SK-N-SH (cell line): ENCODE results near the gene HIRA. TPM values are rescaled to one million over a fixed set of nuclear protein-coding genes. Genes with fewer than 3 reads are reported as not detected.

Experiments
- CTCF ChIA-PET: fragments of 300-600, 350-600 bp; formaldehyde crosslinking; extraction: SDS; loops from one replicate; lab custom pipeline; 2021; lab: Yijun Ruan, JAX
- POLR2A ChIA-PET: fragments of 350-600 bp; sonication (Branson Sonifier 250); formaldehyde crosslinking; extraction: SDS; loops from one replicate; lab custom pipeline; 2020; ENCODE audit warnings: antibody characterized with exemption, inconsistent platforms; lab: Yijun Ruan, JAX
- DNase-seq: peaks from one replicate; pipeline ENCODE4 v3.0.0; 2012
- H2AFZ ChIP-seq: fragments of 200-600 bp; sonication (generic); 2 replicates; pipeline ENCODE4 v1.8.1; 2016; ENCODE audit warnings: antibody characterized with exemption, mild to moderate bottlenecking, low read depth
- H3F3A ChIP-seq: fragments of 200-600 bp; sonication (generic); replicated peaks from 2 replicates; pipeline ENCODE3; 2016; ENCODE audit warnings: antibody characterized with exemption, mild to moderate bottlenecking; ENCODE audit not compliant: insufficient read depth
- H3K27ac ChIP-seq, 2 experiments: fragments of 200-500 bp in 1 of 2; fragments of 200-600 bp in 1 of 2; sonication (Bioruptor generic) in 1 of 2; sonication (generic), shearing (Covaris generic) in 1 of 2; 2 replicates each; pipeline versions ENCODE4 v1.5.1 to v1.6.1; 2014 to 2016; ENCODE audit warnings: low read depth in 2 of 2, inconsistent platforms in 1 of 2, low read length in 1 of 2, mild to moderate bottlenecking in 1 of 2, mixed read lengths in 1 of 2
- H3K27me3 ChIP-seq: fragments of 200-600 bp; sonication (generic), shearing (Covaris generic); 2 replicates; pipeline ENCODE4 v1.6.1; 2016; ENCODE audit warnings: mixed run types; ENCODE audit not compliant: insufficient read depth
- H3K36me3 ChIP-seq, 2 experiments: fragments of 200-500 bp in 1 of 2; fragments of 200-600 bp in 1 of 2; sonication (Bioruptor generic) in 1 of 2; sonication (generic) in 1 of 2; replicated peaks in 1 of 2; 2 replicates each; pipeline versions ENCODE3 to v1.5.1; 2014 to 2016; ENCODE audit warnings: low read length in 1 of 2, mild to moderate bottlenecking in 1 of 2; ENCODE audit not compliant: insufficient read depth in 2 of 2, control insufficient read depth in 1 of 2
- H3K4me1 ChIP-seq, 2 experiments: fragments of 200-500 bp in 1 of 2; fragments of 200-600 bp in 1 of 2; sonication (Bioruptor generic) in 1 of 2; sonication (generic), shearing (Covaris generic) in 1 of 2; 2 replicates each; pipeline versions ENCODE4 v1.5.1 to v1.6.1; 2014 to 2016; ENCODE audit warnings: low read depth in 1 of 2, low read length in 1 of 2, mixed run types in 1 of 2; ENCODE audit not compliant: insufficient read depth in 2 of 2, control insufficient read depth in 1 of 2
- H3K4me2 ChIP-seq: fragments of 200-600 bp; sonication (generic), shearing (Covaris generic); 2 replicates; pipeline ENCODE4 v1.6.1; 2017; ENCODE audit warnings: mixed run types
- H3K4me3 ChIP-seq, 2 experiments: fragments of 200-500 bp in 1 of 2; fragments of 200-600 bp in 1 of 2; sonication (Bioruptor generic) in 1 of 2; sonication (generic), shearing (Covaris generic) in 1 of 2; 2 replicates each; pipeline versions ENCODE4 v1.5.1 to v1.8.1; 2014 to 2016; ENCODE audit warnings: low read depth in 2 of 2, inconsistent platforms in 1 of 2, low read length in 1 of 2, mild to moderate bottlenecking in 1 of 2, mixed read lengths in 1 of 2, moderate library complexity in 1 of 2
- H3K79me2 ChIP-seq: fragments of 200-600 bp; sonication (generic); 2 replicates; pipeline ENCODE4 v1.8.1; 2017; ENCODE audit warnings: mild to moderate bottlenecking; ENCODE audit not compliant: insufficient read depth
- H3K9ac ChIP-seq: fragments of 200-600 bp; sonication (generic); 2 replicates; pipeline ENCODE4 v1.6.1; 2017; ENCODE audit warnings: mixed run types
- H3K9me2 ChIP-seq: fragments of 200-600 bp; sonication (generic); 2 replicates; pipeline ENCODE4 v1.6.1; 2017; ENCODE audit warnings: mixed run types
- H3K9me3 ChIP-seq: fragments of 200-600 bp; sonication (generic); 2 replicates; pipeline ENCODE4 v1.6.1; 2017; ENCODE audit warnings: mixed run types, mild to moderate bottlenecking, moderate library complexity
- H4K20me1 ChIP-seq: fragments of 200-600 bp; sonication (generic); 2 replicates; pipeline ENCODE4 v1.6.1; 2017; ENCODE audit warnings: mild to moderate bottlenecking, mixed run types; ENCODE audit not compliant: insufficient read depth
- FOXJ3 ChIP-seq: sonication (generic); formaldehyde crosslinking; IDR thresholded peaks from 2 replicates; pipeline ENCODE4 v1.5.1; 2020; ENCODE audit warnings: mild to moderate bottlenecking, missing genetic modification reagents
- FOXM1 ChIP-seq: IDR thresholded peaks from 2 replicates; pipeline ENCODE4 v1.4.0; 2012; ENCODE audit warnings: low read depth, mild to moderate bottlenecking
- GATA2 ChIP-seq: sonication (generic); formaldehyde crosslinking; IDR thresholded peaks from 2 replicates; pipeline ENCODE4 v1.5.0; 2020; ENCODE audit warnings: mild to moderate bottlenecking, missing genetic modification reagents
- JUND ChIP-seq: IDR thresholded peaks from 2 replicates; pipeline ENCODE4 v1.4.0; 2012
- NFIC ChIP-seq: IDR thresholded peaks from 2 replicates; pipeline ENCODE4 v1.4.0; 2012; ENCODE audit warnings: borderline replicate concordance
- NRF1 ChIP-seq: IDR thresholded peaks from 2 replicates; pipeline ENCODE4 v1.6.1; 2012; ENCODE audit warnings: low read depth, mild to moderate bottlenecking, low read length
- RCOR1 ChIP-seq: fragments of 150-350 bp; IDR thresholded peaks from 2 replicates; pipeline ENCODE4 v1.6.1; 2017; ENCODE audit warnings: antibody characterized with exemption, low read length
- RFX5 ChIP-seq: IDR thresholded peaks from 2 replicates; pipeline ENCODE4 v1.6.1; 2012; ENCODE audit warnings: mild to moderate bottlenecking, improper control_type of control experiment, low read length
- SIN3A ChIP-seq: IDR thresholded peaks from 2 replicates; pipeline ENCODE4 v1.6.1; 2012; ENCODE audit warnings: low read depth, mild to moderate bottlenecking, low read length, moderate library complexity, borderline replicate concordance
- TAF1 ChIP-seq: IDR thresholded peaks from 2 replicates; pipeline ENCODE4 v1.6.1; 2012; ENCODE audit warnings: low read depth, mild to moderate bottlenecking, low read length, moderate library complexity, borderline replicate concordance
- TCF12 ChIP-seq: IDR thresholded peaks from 2 replicates; pipeline ENCODE4 v1.4.0; 2012
- TEAD4 ChIP-seq: IDR thresholded peaks from 2 replicates; pipeline ENCODE4 v1.4.0; 2012; ENCODE audit warnings: mild to moderate bottlenecking, borderline replicate concordance; ENCODE audit not compliant: insufficient read depth
- WGBS: methylation state at CpG from one replicate; pipeline ENCODE4 v1.1.6; 2017; ENCODE audit warnings: low lambda C conversion rate; 5-methylcytosine and 5-hydroxymethylcytosine counted together
- polyA plus RNA-seq, 3 experiments: library from polyadenylated mRNA; depleted of rRNA; stranded (reverse); fragments of >200 nt; gene quantifications; 2 replicates each; pipeline ENCODE4 v1.2.3, GENCODE V29; 2012

HIRA gene
- polyA plus RNA-seq, 1 of the 3 experiments (the other 2 are of a cell fraction), result 21.0 TPM

- WGBS, result 96% methylated on average over 10 of the region's 14 CpGs
- no peaks in the 10 kb centered on the region for H3F3A ChIP-seq
- ChIA-PET POLR2A (no interaction called here), CTCF (no interaction called here)
- H3K27ac ChIP-seq, result no peak overlapping the region
- no peak overlapping the region for H2AFZ ChIP-seq
- no peak overlapping the region for H3K9ac ChIP-seq
- H3K27me3 ChIP-seq, result no peaks in the 10 kb centered on the region
- no peaks in the 10 kb centered on the region for H3K9me2 ChIP-seq
- no peak for DNase-seq
- peaks cover 6 to 83% of the 10 kb centered on the region in 2 experiments for H3K36me3 ChIP-seq
- no peaks in the 10 kb centered on the region for H3K4me1 ChIP-seq
- no peak overlapping the region for H3K4me2 ChIP-seq
- TF ChIP-seq RCOR1 (no peak), TCF12 (no peak), FOXM1 (no peak), RFX5 (no peak), FOXJ3 (CRISPR knock-in tag) (no peak), JUND (no peak), GATA2 (CRISPR knock-in tag) (no peak), SIN3A (no peak), TAF1 (no peak), NFIC (no peak)
- H3K9me3 ChIP-seq, result no peaks in the 10 kb centered on the region
- H3K4me3 ChIP-seq, result no peak overlapping the region
- no peaks in the 10 kb centered on the region for H4K20me1 ChIP-seq
- H3K79me2 ChIP-seq, result no peaks in the 10 kb centered on the region
Measured at GRCh38 chr22:19357270-19358105, 74.0 kb downstream of the HIRA start.

GRCh38 chr22:19356708-19357269, 74.7 kb downstream of the HIRA start:
- Histone ChIP-seq H3F3A (no peaks in the 10 kb centered on the region), H3K27ac (no peak overlapping the region), H3K9me3 (no peaks in the 10 kb centered on the region), H2AFZ (no peak overlapping the region), H4K20me1 (no peaks in the 10 kb centered on the region), H3K4me3 (no peak overlapping the region), H3K9me2 (no peaks in the 10 kb centered on the region), H3K79me2 (no peaks in the 10 kb centered on the region), H3K36me3 (peaks cover 1 to 85% of the 10 kb centered on the region in 2 experiments), H3K27me3 (no peaks in the 10 kb centered on the region), H3K4me2 (no peak overlapping the region), H3K4me1 (no peaks in the 10 kb centered on the region), H3K9ac (no peak overlapping the region)
- ChIA-PET POLR2A (no interaction called here), CTCF (no interaction called here)
- DNase-seq, result no peak
- 97% methylated on average over 8 of the region's 8 CpGs for WGBS
- no peak for TF ChIP-seq NRF1
- no peak for TF ChIP-seq FOXJ3 (CRISPR knock-in tag)
- TF ChIP-seq TEAD4, result no peak
- TF ChIP-seq GATA2 (CRISPR knock-in tag), result no peak
